ENCODE results near the gene PPL. TPM values are rescaled to one million over a fixed set of nuclear protein-coding genes. Genes with fewer than 3 reads are reported as not detected.
"Not testable (repeated sequence)": the region's sequence is repeated elsewhere in the genome, so short reads cannot be mapped to it uniquely, and the experiment has no call there.

Gene PPL
- total RNA-seq, 2 experiments from 2014 or later: not detected

GRCh38 chr16:4936181-4936990 is 562 bp downstream of the PPL start:
- Mint-ChIP-seq H3K36me3 (ENCODE audit: low read depth) (no peaks in the 10 kb centered on the region), H3K27me3 (peaks cover 33% of the 10 kb centered on the region), H3K4me3 (peak overlapping the region; percentile 44), H3K9me3 (no peaks in the 10 kb centered on the region), H3K4me1 (peaks cover 4% of the 10 kb centered on the region), H3K27ac (no peak overlapping the region)
- no peak for DNase-seq
- ChIA-PET POLR2A (no interaction called here), CTCF (interaction anchor here (1.5 kb wide), 1 partner anchor 430 kb away, joined by 3 read pairs; no protein-coding TSS in a partner anchor)

DNA sequence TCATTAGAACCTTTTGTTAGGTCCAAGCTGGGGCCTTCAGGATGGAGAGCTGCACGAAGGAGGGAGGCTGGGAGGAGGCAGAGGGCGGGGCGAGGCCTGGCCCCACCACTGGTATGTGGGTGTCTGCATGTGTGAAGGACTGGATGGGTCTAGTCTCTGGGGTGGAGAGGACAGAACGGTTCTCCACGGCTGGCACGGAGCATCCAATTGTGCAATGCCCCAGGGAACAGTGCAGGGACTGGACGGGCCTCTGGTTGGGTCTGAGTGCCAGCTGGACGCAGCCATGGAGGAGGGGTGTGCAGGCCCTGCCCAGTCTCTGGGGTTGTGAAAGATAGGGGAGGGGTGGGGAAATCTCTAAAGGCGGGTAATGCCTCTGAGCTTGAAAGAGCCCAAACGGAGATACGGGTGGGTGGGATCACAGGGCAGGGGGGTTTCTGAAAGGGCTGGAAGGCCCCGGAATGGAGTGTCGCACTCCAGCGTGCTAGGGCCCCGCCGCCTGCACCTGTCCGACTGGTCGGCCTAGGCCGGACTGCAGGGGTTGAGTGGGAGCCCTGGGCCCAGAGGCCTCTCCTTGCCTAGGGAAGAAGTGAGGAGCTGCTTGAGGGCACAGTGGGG is 1.6 kb downstream of the PPL start:
- no peak overlapping the region for H3K4me3 Mint-ChIP-seq
- POLR2A ChIA-PET: no interaction called here
- no peaks in the 10 kb centered on the region for H3K9me3 Mint-ChIP-seq
- no peak overlapping the region for H3K27ac Mint-ChIP-seq
- H3K27me3 Mint-ChIP-seq: peaks cover 30% of the 10 kb centered on the region
- CTCF ChIA-PET: no interaction called here
- H3K36me3 Mint-ChIP-seq (ENCODE audit: low read depth): no peaks in the 10 kb centered on the region
- no peak for DNase-seq
- H3K4me1 Mint-ChIP-seq: peaks cover 4% of the 10 kb centered on the region

DNA sequence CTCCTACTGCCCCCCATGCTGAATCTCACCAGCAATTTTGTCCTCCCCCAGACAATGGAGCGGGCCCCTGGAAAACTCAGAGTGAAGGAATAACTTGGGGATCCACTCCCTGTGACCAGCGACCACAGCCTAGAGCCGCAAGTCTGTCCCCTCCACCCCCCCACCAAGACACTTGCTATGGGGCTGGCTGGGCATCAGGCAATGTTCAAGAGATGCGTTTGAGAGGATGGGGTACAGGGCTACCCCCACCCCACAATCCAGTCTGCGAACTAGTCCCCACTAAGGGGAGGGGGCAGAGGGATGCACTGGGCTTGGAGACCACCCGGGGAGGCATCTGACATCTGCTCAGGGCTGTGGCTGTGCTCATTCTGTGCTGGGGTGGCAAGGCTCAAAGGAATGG is 2.4 kb downstream of the PPL start:
- POLR2A ChIA-PET: no interaction called here
- CTCF ChIA-PET: no interaction called here
- no peaks in the 10 kb centered on the region for H3K9me3 Mint-ChIP-seq
- no peak for DNase-seq
- no peak overlapping the region for H3K4me3 Mint-ChIP-seq
- peaks cover 30% of the 10 kb centered on the region for H3K27me3 Mint-ChIP-seq
- no peaks in the 10 kb centered on the region for H3K36me3 Mint-ChIP-seq (ENCODE audit: low read depth)
- H3K27ac Mint-ChIP-seq: no peak overlapping the region
- peaks cover 4% of the 10 kb centered on the region for H3K4me1 Mint-ChIP-seq

DNA sequence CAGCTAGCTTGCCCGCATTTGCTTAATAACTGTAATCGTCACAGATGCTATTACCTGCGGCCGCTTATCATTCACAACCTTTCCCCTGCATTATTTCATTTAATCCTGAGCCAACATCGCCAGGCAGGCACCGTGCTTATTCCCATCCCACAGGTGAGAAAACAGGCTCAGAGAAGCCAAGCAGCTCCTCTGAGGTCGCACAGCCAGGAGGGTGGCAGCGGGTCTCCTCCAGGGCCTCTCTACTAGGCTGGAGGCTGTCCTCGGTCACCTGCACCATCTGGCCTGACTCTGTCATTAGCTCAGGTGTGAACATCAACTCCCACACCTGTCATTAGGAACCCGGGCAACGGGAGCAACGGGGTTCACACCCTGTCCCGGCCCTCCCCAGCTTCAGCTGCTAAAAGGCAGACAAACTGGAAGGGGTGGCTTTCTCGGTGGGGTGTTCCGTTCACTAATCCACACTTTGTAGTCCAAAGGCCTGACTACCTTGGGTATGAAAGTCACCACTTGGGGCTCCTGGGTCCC is 3.0 kb downstream of the PPL start:
- ChIA-PET CTCF (no interaction called here), POLR2A (no interaction called here)
- Mint-ChIP-seq H3K4me1 (peaks cover 4% of the 10 kb centered on the region), H3K9me3 (no peaks in the 10 kb centered on the region), H3K27me3 (peaks cover 30% of the 10 kb centered on the region), H3K4me3 (no peak overlapping the region), H3K27ac (no peak overlapping the region), H3K36me3 (ENCODE audit: low read depth) (no peaks in the 10 kb centered on the region)
- DNase-seq: no peak

- no peak for DNase-seq
- Mint-ChIP-seq H3K4me1 (peaks cover 4% of the 10 kb centered on the region), H3K9me3 (no peaks in the 10 kb centered on the region), H3K27ac (no peak overlapping the region), H3K4me3 (no peak overlapping the region), H3K27me3 (peaks cover 27% of the 10 kb centered on the region), H3K36me3 (ENCODE audit: low read depth) (no peaks in the 10 kb centered on the region)
- POLR2A ChIA-PET: no interaction called here
- CTCF ChIA-PET: interaction anchor here (0.8 kb wide), 1 partner anchor 514 kb away, joined by 3 read pairs; no protein-coding TSS in a partner anchor
These were observed 3.5 kb downstream of the PPL start for GRCh38 chr16:4933433-4933832.

DNA sequence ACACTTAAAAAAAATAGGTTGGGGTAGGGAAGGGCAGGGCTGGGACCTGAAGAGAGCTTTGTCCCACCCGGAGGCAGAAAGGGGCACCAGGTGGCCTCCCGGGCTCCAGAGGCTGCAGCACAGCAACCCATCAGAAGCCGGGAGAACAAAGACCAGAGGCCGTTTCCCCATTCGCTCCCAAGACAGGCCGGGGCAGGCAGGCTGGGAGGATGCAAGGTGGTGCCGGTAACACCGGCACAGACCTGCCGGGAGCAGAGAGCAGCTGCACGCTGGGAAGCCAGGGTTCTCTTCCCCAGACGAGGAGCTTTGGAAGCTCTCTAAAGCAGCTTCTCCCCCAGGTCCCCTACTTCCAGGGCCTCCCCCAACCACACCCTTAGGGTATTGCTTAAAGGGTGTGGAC is 5.6 kb downstream of the PPL start:
- Mint-ChIP-seq H3K27me3 (peaks cover 13% of the 10 kb centered on the region), H3K27ac (no peak overlapping the region), H3K9me3 (peaks cover 6% of the 10 kb centered on the region), H3K36me3 (ENCODE audit: low read depth) (peaks cover 2% of the 10 kb centered on the region), H3K4me1 (peaks cover 2% of the 10 kb centered on the region), H3K4me3 (no peak overlapping the region)
- ChIA-PET POLR2A (no interaction called here), CTCF (interaction anchor here (1.4 to 1.5 kb wide), 2 partner anchors 73 to 80 kb away, joined by 3 read pairs; no protein-coding TSS in a partner anchor)
- no peak for DNase-seq

GRCh38 chr16:4929619-4930018 is 7.3 kb downstream of the PPL start:
- peaks cover 12% of the 10 kb centered on the region for H3K9me3 Mint-ChIP-seq
- CTCF ChIA-PET: interaction anchor here (0.7 to 1.0 kb wide), 4 partner anchors 21 to 223 kb away, joined by 3 to 5 read pairs (median 3); no protein-coding TSS in a partner anchor
- DNase-seq; H3K4me3 Mint-ChIP-seq; H3K36me3 Mint-ChIP-seq (ENCODE audit: low read depth); H3K27me3 Mint-ChIP-seq; H3K27ac Mint-ChIP-seq; H3K4me1 Mint-ChIP-seq: not testable (repeated sequence)
- POLR2A ChIA-PET: interaction anchor here (0.6 kb wide), 1 partner anchor 1009 kb away, joined by 3 read pairs; no protein-coding TSS in a partner anchor

GRCh38 chr16:4928227-4928626 is 8.7 kb downstream of the PPL start:
- Mint-ChIP-seq H3K27me3 (no peaks in the 10 kb centered on the region), H3K4me1 (no peaks in the 10 kb centered on the region), H3K4me3 (no peak overlapping the region), H3K27ac (no peak overlapping the region), H3K36me3 (ENCODE audit: low read depth) (peaks cover 2% of the 10 kb centered on the region), H3K9me3 (peaks cover 12% of the 10 kb centered on the region)
- CTCF ChIA-PET: interaction anchor here (0.6 to 1.2 kb wide), 2 partner anchors 122 to 194 kb away, joined by 3 read pairs; partner anchors contain the start of genes ANKS3 and DNAAF8
- no peak for DNase-seq
- POLR2A ChIA-PET: no interaction called here

DNA sequence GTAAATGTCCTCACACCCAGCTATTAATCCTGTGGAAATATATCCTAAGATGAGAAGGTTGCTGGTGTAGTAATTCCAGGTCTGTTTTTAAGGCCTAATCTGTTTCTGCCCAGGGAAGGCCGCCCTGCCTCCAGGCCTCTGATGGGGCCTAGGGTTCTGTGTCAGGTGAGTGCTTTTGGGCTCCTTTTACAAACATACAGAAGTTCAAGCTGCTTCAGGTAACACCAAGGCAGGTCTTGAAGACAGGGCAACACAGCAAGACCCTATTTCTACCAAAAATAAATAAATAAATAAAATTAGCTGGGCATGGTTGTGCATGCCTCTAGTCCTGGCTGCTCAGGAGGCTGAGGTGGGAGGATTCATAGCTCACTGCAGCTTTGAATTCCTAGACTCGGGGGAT is 9.3 kb downstream of the PPL start:
- peaks cover 2% of the 10 kb centered on the region for H3K36me3 Mint-ChIP-seq (ENCODE audit: low read depth)
- no peaks in the 10 kb centered on the region for H3K4me1 Mint-ChIP-seq

GRCh38 chr16:4926928-4927327 is 10.0 kb downstream of the PPL start:
- no peak overlapping the region for H3K27ac Mint-ChIP-seq
- no peak overlapping the region for H3K4me3 Mint-ChIP-seq
- H3K9me3 Mint-ChIP-seq: peaks cover 12% of the 10 kb centered on the region
- no peak for DNase-seq
- no peaks in the 10 kb centered on the region for H3K27me3 Mint-ChIP-seq
- no peaks in the 10 kb centered on the region for H3K4me1 Mint-ChIP-seq
- CTCF ChIA-PET: interaction anchor here (1.2 kb wide), 1 partner anchor 192 kb away, joined by 3 read pairs; the partner anchor contains the start of genes ANKS3 and DNAAF8
- H3K36me3 Mint-ChIP-seq (ENCODE audit: low read depth): peaks cover 2% of the 10 kb centered on the region
- POLR2A ChIA-PET: no interaction called here

More for the DNA sequence above, 9.3 kb downstream of the PPL start:
- DNase-seq: no peak
- ChIA-PET POLR2A (no interaction called here), CTCF (interaction anchor here (0.6 to 1.2 kb wide), 2 partner anchors 122 to 193 kb away, joined by 3 read pairs; partner anchors contain the start of genes ANKS3 and DNAAF8)
- H3K27me3 Mint-ChIP-seq: no peaks in the 10 kb centered on the region
- no peak overlapping the region for H3K27ac Mint-ChIP-seq
- H3K9me3 Mint-ChIP-seq: peaks cover 12% of the 10 kb centered on the region
- no peak overlapping the region for H3K4me3 Mint-ChIP-seq

DNA sequence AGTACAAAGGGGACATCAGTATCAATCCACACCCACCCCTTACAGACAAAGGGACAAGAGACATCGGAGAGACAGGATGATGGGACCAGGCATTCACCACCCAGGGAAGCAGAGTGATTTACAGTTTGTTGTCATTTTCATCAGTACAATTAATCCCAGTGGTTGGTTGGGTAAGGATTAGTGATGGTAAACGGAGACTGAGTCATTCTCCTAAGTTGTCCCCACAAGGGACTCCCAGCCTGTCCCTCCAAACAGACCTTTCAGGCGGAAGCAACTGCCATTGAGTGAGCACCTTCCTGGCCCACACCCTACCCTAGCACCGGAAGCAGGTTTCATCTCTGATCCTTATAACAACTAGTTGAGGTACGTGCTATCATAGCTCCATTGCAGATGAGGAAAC is 11.2 kb downstream of the PPL start:
- H3K4me3 Mint-ChIP-seq: no peak overlapping the region
- H3K27me3 Mint-ChIP-seq: no peaks in the 10 kb centered on the region
- peaks cover 2% of the 10 kb centered on the region for H3K36me3 Mint-ChIP-seq (ENCODE audit: low read depth)
- H3K27ac Mint-ChIP-seq: no peak overlapping the region
- POLR2A ChIA-PET: no interaction called here
- CTCF ChIA-PET: no interaction called here
- DNase-seq: no peak
- H3K4me1 Mint-ChIP-seq: no peaks in the 10 kb centered on the region
- peaks cover 12% of the 10 kb centered on the region for H3K9me3 Mint-ChIP-seq

DNA sequence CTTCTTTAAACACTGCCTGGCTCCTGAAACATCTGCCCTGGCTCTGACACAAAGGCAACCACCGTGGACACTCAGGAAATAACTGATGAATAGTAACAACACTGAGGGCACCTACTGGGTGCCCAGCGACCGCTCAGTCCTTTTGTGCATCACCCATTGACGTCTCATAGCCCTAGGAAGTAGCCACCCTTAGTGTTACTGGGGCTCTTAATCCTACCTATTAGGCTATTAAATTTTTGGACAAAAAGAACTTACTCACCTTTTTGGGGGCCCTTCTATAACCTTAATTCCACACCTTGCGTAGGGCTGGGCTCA is 11.7 kb downstream of the PPL start:
- POLR2A ChIA-PET: no interaction called here

DNA sequence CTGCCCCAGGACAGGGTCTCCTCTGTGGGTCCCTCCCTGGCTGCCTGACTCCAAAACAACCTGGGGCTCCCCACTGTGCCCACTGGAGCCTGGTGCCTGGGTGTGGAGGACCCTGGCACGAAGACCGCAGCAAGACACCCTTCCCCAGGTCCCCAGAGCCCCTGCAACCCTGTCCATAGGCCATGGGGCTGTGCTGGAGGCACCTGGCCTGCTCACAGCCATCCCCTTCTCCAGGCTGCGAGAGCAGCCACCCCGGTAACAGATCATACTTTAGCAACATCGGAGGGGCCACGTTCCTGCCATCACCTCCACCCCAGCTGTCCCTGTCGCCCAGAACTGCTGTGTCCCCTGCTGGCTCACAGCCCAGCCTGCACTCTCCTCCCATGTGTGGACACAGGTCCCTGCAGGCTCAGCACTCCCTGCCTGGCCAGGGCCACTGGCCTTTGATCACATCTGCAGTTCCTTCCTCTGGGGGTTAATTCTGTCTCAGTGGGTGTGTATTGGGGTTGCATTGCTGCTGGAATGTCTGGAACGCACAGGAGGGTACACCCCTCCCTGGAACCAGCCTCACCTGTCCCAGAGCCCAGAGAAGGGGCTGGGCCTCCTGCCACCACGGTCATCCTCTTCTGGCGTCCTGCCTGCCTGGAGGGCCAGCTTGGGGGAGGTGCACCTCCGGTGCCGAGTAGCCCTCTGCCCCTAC is 12.2 kb downstream of the PPL start:
- no peak for DNase-seq
- H3K4me1 Mint-ChIP-seq: no peaks in the 10 kb centered on the region
- no peaks in the 10 kb centered on the region for H3K27me3 Mint-ChIP-seq
- H3K9me3 Mint-ChIP-seq: peaks cover 12% of the 10 kb centered on the region
- POLR2A ChIA-PET: no interaction called here
- H3K36me3 Mint-ChIP-seq (ENCODE audit: low read depth): peaks cover 2% of the 10 kb centered on the region
- no peak overlapping the region for H3K27ac Mint-ChIP-seq
- CTCF ChIA-PET: no interaction called here
- H3K4me3 Mint-ChIP-seq: no peak overlapping the region

More for the DNA sequence above, 11.7 kb downstream of the PPL start:
- H3K4me3 Mint-ChIP-seq: no peak overlapping the region
- DNase-seq: no peak
- H3K27ac Mint-ChIP-seq: no peak overlapping the region
- peaks cover 12% of the 10 kb centered on the region for H3K9me3 Mint-ChIP-seq
- CTCF ChIA-PET: no interaction called here
- H3K4me1 Mint-ChIP-seq: no peaks in the 10 kb centered on the region
- H3K36me3 Mint-ChIP-seq (ENCODE audit: low read depth): peaks cover 2% of the 10 kb centered on the region
- H3K27me3 Mint-ChIP-seq: no peaks in the 10 kb centered on the region
